Ramos (cell line): ENCODE data around the gene ASB5.
"Not testable (repeated sequence)": the region's sequence is repeated elsewhere in the genome, so short reads cannot be mapped to it uniquely, and the experiment has no call there.

Source experiments
- in situ Hi-C: fragments of 300-500 bp; cut with MboI; formaldehyde crosslinking; loops from one replicate; pipeline ENCODE4 v1.14.3; 2022; ENCODE audit warnings: low sequenced_read_pairs; ENCODE audit not compliant: unreplicated experiment

ASB5 gene

GRCh38 chr4:176236946-176237345, 32.1 kb downstream of the ASB5 start:
- in situ Hi-C loops, result no loop called here

DNA sequence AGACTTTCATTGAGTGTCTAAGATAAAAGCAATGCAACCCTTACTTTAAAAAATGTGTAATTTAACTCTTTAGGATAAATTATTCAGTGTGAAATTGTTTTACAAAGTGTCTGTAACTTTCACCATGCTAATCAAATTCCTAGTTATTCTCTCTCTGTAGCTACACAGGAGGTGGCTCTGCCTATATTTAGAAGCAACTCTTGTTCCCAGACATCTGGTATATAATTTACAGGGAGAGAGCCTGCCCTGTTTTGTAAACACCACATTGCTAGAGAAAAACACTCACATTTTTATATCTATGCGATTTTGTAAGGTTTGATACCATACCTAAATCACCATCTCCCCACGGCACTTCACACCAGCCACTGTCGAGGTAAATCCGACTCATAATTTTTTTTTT, 38.2 kb downstream of the ASB5 start:
- in situ Hi-C loops, result no loop called here

- in situ Hi-C loops, result no loop called here
Measured at GRCh38 chr4:176229645-176230044, 39.4 kb downstream of the ASB5 start.

- in situ Hi-C loops, result no loop called here
Measured at GRCh38 chr4:176226736-176227135, 42.3 kb downstream of the ASB5 start.

DNA sequence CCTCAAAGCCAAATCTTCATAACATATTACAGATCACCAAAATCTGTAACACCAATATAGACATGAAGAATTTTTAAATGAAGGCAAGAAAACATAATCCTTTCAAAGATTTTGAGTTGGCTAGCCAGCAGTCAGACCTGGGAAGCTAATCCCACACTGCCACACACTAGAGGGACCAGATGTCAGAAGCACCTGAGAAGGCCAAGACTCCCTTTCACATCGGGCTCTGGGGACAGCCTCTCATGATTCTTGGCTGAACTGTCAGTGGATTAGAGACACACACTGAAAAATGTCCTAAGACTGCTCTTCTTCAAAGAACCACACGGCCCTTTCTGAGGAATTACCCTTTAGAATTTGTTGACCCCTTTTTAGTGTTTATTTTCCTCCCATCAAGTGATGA, 45.5 kb downstream of the ASB5 start:
- in situ Hi-C loops, result no loop called here

DNA sequence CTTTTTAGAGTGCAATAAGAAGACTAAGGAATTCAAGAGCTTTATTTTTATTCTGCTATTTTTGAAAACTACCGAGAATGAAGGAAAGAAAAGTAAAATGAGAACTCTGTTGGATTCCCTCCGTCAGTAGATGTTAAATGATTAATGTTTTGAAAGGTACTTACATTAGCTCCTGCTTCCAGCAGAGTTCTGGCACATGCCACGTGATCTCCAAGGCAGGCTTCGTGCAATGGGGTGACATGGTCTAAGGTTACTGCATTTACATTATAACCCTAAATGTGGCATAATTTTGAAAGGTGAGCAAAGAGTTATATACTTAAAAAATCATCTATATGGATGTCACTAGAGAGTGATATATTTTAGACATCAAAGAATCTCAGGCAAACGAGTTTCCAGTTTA, 46.9 kb downstream of the ASB5 start:
- in situ Hi-C loops, result no loop called here

DNA sequence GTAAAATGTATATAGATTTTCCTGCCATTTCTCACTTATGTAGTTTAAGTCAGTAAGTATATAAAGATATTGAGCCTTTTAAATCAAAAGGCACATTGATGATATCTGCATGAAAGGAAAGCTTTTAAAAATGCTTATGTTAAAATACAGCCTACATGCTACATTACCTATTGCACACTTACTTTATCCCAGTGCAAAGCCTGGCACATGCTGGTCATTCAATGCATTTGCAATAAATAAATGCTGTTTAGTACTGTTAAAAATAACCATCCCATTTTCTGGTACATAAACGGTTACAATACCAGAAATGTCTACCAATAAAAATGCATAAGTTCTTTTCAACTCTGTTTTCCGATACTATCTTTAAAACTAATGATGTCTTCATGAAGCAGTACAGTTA, 51.5 kb downstream of the ASB5 start:
- in situ Hi-C loops, result no loop called here

- in situ Hi-C loops, result not testable (repeated sequence)
Measured at GRCh38 chr4:176212351-176212750, 56.7 kb downstream of the ASB5 start.

GRCh38 chr4:176210579-176211296, 58.3 kb downstream of the ASB5 start:
- in situ Hi-C loops, result no loop called here

GRCh38 chr4:176210101-176210500, 58.9 kb downstream of the ASB5 start:
- in situ Hi-C loops, result no loop called here

GRCh38 chr4:176209535-176209934, 59.5 kb downstream of the ASB5 start:
- in situ Hi-C loops, result no loop called here

DNA sequence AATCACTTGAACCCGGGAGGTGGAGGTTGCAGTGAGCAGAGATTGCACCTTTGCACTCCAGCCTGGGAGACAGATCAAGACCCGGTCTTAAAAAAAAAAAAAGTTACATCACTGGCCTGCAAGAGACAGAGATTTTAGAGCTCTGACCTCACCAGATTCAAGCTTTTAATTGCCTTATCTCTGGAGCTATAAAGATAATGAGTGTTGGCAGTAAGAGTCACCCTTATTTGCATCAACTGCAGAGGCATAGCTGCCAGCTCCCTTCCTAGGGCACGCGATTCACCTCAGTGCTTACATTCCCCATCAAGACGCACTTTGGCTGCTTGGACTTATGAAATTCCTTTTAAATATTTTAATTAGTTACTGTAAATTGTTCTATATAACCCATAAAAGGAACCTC, 61.2 kb downstream of the ASB5 start:
- in situ Hi-C loops, result no loop called here

DNA sequence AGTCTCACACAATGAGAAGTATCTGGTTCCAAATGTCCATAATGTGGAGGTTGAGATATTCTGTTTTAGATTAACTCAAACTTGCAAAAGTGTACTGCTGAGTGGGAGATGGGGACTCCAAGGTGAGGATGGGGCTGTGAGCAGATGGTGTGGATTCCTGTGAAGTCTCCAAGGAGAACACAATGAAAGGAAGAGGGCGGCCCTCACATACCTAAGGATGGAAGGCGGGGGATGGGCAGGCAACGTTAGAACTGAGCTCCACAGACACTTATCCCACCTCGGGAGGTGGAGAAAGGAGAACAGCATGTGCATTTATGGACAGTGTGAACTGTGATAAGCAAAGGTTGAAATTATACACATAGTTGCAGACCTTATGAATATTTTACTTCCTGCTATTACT, 63.7 kb downstream of the ASB5 start:
- in situ Hi-C loops, result no loop called here

- in situ Hi-C loops, result no loop called here
Measured at GRCh38 chr4:176198316-176198903, 70.6 kb downstream of the ASB5 start.

DNA sequence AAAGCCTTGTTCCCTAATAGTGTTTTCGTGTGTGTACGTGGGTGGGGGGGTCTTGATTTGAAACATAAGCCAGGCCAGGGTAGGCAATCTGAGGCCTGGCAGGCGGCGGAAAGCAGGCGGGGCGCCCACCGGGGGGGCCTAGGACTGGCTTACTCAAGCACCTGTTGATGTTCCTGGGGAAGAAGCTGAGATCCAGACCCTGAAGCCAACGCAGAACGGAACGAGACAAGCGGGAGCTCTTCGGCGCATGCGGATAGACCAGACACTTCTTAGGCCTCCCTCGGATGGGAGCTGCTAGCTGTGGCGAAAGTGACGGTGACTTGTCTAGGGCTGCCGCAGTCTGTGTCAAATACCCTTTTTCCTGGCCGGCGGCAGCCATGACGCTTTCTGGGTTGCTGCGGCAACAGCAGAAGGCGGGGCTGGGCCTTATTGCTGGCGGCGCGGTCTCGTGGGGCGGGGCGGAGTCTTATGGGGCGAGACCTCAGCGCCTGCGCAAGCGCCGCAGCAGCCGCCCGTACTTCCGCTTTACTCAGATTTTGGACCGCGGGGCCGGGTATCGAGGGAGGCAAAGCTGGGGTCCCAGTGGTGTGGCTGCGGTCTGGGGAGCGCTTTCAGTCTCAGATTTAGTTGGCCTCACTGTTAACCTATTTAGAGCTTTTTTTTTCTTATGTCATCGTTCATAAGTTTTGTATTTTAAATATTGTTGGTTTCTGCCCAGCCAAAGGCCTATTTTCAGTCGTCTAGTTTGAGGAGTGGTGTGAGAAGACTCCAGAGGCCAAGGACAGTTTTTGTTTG, 73.6 kb downstream of the ASB5 start, which contains the start of gene SPATA4:
TSS of gene SPATA4 (minus strand) at position 402 of the 795 bp plus-strand sequence. CDS start at position 379, 23 bp downstream.
- in situ Hi-C loops, result no loop called here

DNA sequence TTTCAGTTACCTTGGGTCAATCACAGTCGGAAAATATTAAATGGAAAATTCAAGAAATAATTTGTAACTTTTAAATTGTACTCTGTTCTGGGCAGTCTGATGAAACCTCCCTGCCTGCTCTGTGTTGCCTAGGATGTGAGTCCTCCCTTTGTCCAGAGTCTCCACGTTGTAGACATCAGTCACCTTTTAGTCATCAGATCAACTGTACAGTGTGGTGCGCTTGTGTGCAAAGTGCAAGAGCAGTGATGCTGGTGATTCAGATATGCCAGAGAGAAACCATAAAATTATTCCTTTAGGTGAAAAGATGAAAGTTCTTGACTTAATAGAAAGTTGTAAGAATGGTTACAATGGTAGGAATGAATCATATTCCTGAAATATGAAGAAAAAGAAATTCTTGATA, 75.1 kb downstream of the ASB5 start:
- in situ Hi-C loops, result no loop called here

GRCh38 chr4:176193126-176193525, 75.9 kb downstream of the ASB5 start:
- in situ Hi-C loops, result no loop called here

- in situ Hi-C loops, result no loop called here
Measured at GRCh38 chr4:176191974-176192373, 77.0 kb downstream of the ASB5 start.

GRCh38 chr4:176189891-176190795, 78.9 kb downstream of the ASB5 start:
- in situ Hi-C loops, result no loop called here

GRCh38 chr4:176188654-176189053, 80.4 kb downstream of the ASB5 start:
- in situ Hi-C loops, result no loop called here
